GM12878 (cell line): ENCODE results near the gene SEMA4F. TPM values are rescaled to one million over a fixed set of nuclear protein-coding genes. Genes with fewer than 3 reads are reported as not detected.

Experiments used
- BRCA1 ChIP-seq: IDR thresholded peaks from 2 replicates; pipeline ENCODE4 v1.6.1; 2011; ENCODE audit warnings: low read depth, low read length, improper control_type of control experiment
- CEBPB ChIP-seq, 2 experiments: fragments of 150-350 bp in 1 of 2; IDR thresholded peaks; 2 replicates each; pipeline ENCODE4 v1.6.1; 2012 to 2014; ENCODE audit warnings: low read depth in 2 of 2, low read length in 2 of 2, borderline replicate concordance in 1 of 2, inconsistent platforms in 1 of 2
- CEBPZ ChIP-seq: fragments of 150-350 bp; IDR thresholded peaks from 2 replicates; pipeline ENCODE4 v1.6.1; 2016; ENCODE audit warnings: low read depth, low read length
- NKRF ChIP-seq: fragments of 450-650 bp; conservative IDR thresholded peaks from 2 replicates; pipeline ENCODE4 v1.6.1; 2017; ENCODE audit warnings: mild to moderate bottlenecking, moderate library complexity
- RUNX3 ChIP-seq: IDR thresholded peaks from 2 replicates; pipeline ENCODE4 v1.6.1; 2012; ENCODE audit warnings: low read length, inconsistent platforms
- SRF ChIP-seq, 2 experiments: IDR thresholded peaks; 2 replicates each; pipeline ENCODE4 v1.6.1; 2011; ENCODE audit warnings: low read depth in 2 of 2, low read length in 2 of 2, mild to moderate bottlenecking in 1 of 2, moderate library complexity in 1 of 2
- TCF7 ChIP-seq: IDR thresholded peaks from 2 replicates; pipeline ENCODE4 v1.6.1; 2014; ENCODE audit warnings: antibody characterized with exemption, borderline replicate concordance
- USF1 ChIP-seq: IDR thresholded peaks from 2 replicates; pipeline ENCODE4 v1.6.1; 2011; ENCODE audit warnings: borderline replicate concordance, low read depth, mild to moderate bottlenecking, moderate library complexity, mixed read lengths, low read length; ENCODE audit not compliant: insufficient read depth; ENCODE audit errors: extremely low read length
- WRNIP1 ChIP-seq: IDR thresholded peaks from 2 replicates; pipeline ENCODE4 v1.6.1; 2011; ENCODE audit warnings: low read depth, low read length, improper control_type of control experiment, borderline replicate concordance
- ZNF687 ChIP-seq: fragments of 450-650 bp; IDR thresholded peaks from 2 replicates; pipeline ENCODE4 v1.6.1; 2017; ENCODE audit warnings: mild to moderate bottlenecking, moderate library complexity
- polyA plus RNA-seq, 11 experiments: library from polyadenylated mRNA; depleted of rRNA in 4 of 11; unstranded in 6 of 11; stranded (reverse) in 5 of 11; fragments of >200 nt; fragmentation: Nextera tagmentation in 4 of 11; fragmentation: Illumina TruSeq in 1 of 11; extraction: Ambion mirVana in 4 of 11; extraction: Trizol in 1 of 11; gene quantifications; 1 replicate in 1 of 11; 2 replicates in 10 of 11; pipeline versions ENCODE4 v1.2.1 to v1.2.3, GENCODE V29; 2011 to 2016; ENCODE audit warnings: inconsistent platforms in 2 of 11, missing spikeins in 2 of 11, low read depth in 1 of 11
- total RNA-seq, 4 experiments: library from RNA; depleted of rRNA in 3 of 4; stranded (reverse); fragments of >200 nt in 3 of 4; fragmentation: Illumina TruSeq in 1 of 4; extraction: Trizol in 1 of 4; gene quantifications; 2 replicates each; pipeline versions ENCODE4 v1.2.1 to v1.2.3, GENCODE V29; 2013 to 2021
- TF ChIP-seq, protein P1 (sequence below): IDR thresholded peaks from 2 replicates; pipeline ENCODE4 v1.6.1; 2011; ENCODE audit warnings: mild to moderate bottlenecking, low read depth, low read length, moderate library complexity; ENCODE audit not compliant: insufficient replicate concordance

The SEMA4F gene
- total and polyA plus RNA-seq, 10 of the 15 experiments (the other 5 are each of a cell fraction or from before 2014, with no cell fraction given), result 0.26 to 3.0 (median 2.1) TPM

DNA sequence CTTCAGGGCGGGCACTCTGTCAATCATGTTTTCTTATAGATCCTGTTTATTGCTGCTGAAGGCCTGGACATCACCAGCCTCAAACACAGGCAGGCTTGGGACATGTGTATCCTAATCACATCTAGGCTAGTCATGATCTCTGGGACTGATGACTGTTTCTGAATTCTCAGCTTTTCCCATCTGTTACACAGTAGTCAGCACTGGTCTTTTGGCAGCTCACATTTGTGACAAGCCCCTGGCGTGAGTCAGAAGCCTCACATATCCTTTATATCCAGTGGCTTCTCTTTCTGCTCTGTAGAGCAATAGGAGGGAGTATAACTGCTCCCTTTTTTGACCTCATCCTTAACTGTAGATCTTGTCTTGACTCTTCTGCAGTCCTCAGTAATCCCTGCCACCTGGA is 4.5 kb downstream of the SEMA4F start (continued):
- TF ChIP-seq USF1 (no peak), ZNF687 (no peak), CEBPB (IDR thresholded peaks at IDR 0.05; ENCODE audit: borderline replicate concordance in 1 of 2, low read depth in 2 of 2, low read length in 2 of 2) (no peak), CEBPZ (no peak), WRNIP1 (no peak), TCF7 (no peak), NKRF (no peak), SRF (IDR thresholded peaks at IDR 0.05; ENCODE audit: low read depth in 2 of 2, low read length in 2 of 2) (no peak), BRCA1 (no peak), RUNX3 (no peak)
- TF ChIP-seq, protein P1, sequence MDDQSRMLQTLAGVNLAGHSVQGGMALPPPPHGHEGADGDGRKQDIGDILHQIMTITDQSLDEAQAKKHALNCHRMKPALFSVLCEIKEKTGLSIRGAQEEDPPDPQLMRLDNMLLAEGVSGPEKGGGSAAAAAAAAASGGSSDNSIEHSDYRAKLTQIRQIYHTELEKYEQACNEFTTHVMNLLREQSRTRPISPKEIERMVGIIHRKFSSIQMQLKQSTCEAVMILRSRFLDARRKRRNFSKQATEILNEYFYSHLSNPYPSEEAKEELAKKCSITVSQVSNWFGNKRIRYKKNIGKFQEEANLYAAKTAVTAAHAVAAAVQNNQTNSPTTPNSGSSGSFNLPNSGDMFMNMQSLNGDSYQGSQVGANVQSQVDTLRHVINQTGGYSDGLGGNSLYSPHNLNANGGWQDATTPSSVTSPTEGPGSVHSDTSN, result no peak
